Progenitor cell of endocrine pancreas (in vitro differentiated cells): ENCODE measurements around the gene NFYC. TPM values are rescaled to one million over a fixed set of nuclear protein-coding genes. Genes with fewer than 3 reads are reported as not detected.

ENCODE experiments used
- DNase-seq: peaks from one replicate; pipeline ENCODE4 v3.0.0; 2021; ENCODE audit warnings: low spot score; ENCODE audit not compliant: unreplicated experiment
- H3K27ac Mint-ChIP-seq: 2 replicates; pipeline ENCODE4 v1.8.0; 2021; ENCODE audit warnings: mild to moderate bottlenecking, moderate library complexity, mixed read lengths
- H3K27me3 Mint-ChIP-seq: 2 replicates; pipeline ENCODE4 v1.8.0; 2021; ENCODE audit warnings: mixed read lengths
- H3K36me3 Mint-ChIP-seq: 2 replicates; pipeline ENCODE4 v1.8.0; 2022; ENCODE audit warnings: mixed read lengths; ENCODE audit not compliant: insufficient read depth
- H3K4me1 Mint-ChIP-seq: 2 replicates; pipeline ENCODE4 v1.8.0; 2021; ENCODE audit warnings: low read depth, mixed read lengths
- H3K4me3 Mint-ChIP-seq: 2 replicates; pipeline ENCODE4 v1.8.0; 2021; ENCODE audit warnings: low read depth, mild to moderate bottlenecking, moderate library complexity, mixed read lengths
- H3K9me3 Mint-ChIP-seq: 2 replicates; pipeline ENCODE4 v1.8.0; 2021; ENCODE audit warnings: low read depth, mixed read lengths
- total RNA-seq: library from RNA; stranded (reverse); gene quantifications from 2 replicates; pipeline ENCODE4 v1.2.1, GENCODE V29; 2021
- TF ChIP-seq, protein P1 (sequence below): fragments of 200-600 bp; sonication (generic); IDR thresholded peaks from one replicate; pipeline ENCODE4 v1.5.0; 2021; ENCODE audit warnings: antibody characterized with exemption, mild to moderate bottlenecking; ENCODE audit not compliant: unreplicated experiment

NFYC gene
- total RNA-seq, 1 donor from 2014 or later, result 73.4 TPM

- Mint-ChIP-seq H3K27ac (peak within 1 kb of the TSS; percentile 69), H3K36me3 (peaks cover 4% of the 10 kb centered on the region), H3K4me1 (peaks cover 14% of the 10 kb centered on the region), H3K9me3 (no peaks in the 10 kb centered on the region), H3K27me3 (peaks cover 49% of the 10 kb centered on the region), H3K4me3 (peak within 1 kb of the TSS; percentile 69)
- TF ChIP-seq, protein P1, sequence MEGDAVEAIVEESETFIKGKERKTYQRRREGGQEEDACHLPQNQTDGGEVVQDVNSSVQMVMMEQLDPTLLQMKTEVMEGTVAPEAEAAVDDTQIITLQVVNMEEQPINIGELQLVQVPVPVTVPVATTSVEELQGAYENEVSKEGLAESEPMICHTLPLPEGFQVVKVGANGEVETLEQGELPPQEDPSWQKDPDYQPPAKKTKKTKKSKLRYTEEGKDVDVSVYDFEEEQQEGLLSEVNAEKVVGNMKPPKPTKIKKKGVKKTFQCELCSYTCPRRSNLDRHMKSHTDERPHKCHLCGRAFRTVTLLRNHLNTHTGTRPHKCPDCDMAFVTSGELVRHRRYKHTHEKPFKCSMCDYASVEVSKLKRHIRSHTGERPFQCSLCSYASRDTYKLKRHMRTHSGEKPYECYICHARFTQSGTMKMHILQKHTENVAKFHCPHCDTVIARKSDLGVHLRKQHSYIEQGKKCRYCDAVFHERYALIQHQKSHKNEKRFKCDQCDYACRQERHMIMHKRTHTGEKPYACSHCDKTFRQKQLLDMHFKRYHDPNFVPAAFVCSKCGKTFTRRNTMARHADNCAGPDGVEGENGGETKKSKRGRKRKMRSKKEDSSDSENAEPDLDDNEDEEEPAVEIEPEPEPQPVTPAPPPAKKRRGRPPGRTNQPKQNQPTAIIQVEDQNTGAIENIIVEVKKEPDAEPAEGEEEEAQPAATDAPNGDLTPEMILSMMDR, result no peak
- peak; percentile 48 for DNase-seq
These were observed 91.7 kb downstream of the NFYC start, which contains the start of gene KCNQ4 for GRCh38 chr1:40783001-40783905. KCNQ4 (plus strand) TSS chr1:40783787; CDS start chr1:40784094, 307 bp downstream.

- TF ChIP-seq, protein P1, result no peak
- Mint-ChIP-seq H3K27ac (no peak overlapping the region), H3K9me3 (no peaks in the 10 kb centered on the region), H3K4me3 (peak overlapping the region; percentile 63), H3K4me1 (peaks cover 14% of the 10 kb centered on the region), H3K27me3 (peaks cover 56% of the 10 kb centered on the region), H3K36me3 (no peaks in the 10 kb centered on the region)
- DNase-seq, result no peak
These were observed 92.8 kb downstream of the NFYC start for GRCh38 chr1:40784141-40784770.

DNA sequence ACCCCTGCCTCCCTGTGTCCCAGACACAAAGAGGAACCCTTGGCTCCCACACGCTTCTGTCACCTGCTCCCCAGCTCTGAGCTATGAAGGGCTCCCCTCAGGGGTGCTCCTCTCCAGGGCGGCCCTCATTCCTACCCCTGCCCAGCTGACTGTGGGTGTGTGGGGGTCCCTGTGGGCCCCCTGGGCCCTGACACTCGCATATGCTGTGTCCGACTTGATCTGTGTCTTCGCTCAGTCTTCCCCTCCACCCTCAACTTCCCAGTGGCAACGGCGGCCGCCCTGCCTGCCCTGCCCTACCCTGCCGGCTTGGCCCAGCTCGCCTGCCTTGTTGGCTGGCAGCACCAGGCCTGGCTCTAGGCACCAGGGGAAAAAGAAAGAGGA, 93.3 kb downstream of the NFYC start:
- H3K4me1 Mint-ChIP-seq, result peaks cover 14% of the 10 kb centered on the region
- H3K9me3 Mint-ChIP-seq, result no peaks in the 10 kb centered on the region
- H3K4me3 Mint-ChIP-seq, result peak overlapping the region; percentile 63
- H3K27me3 Mint-ChIP-seq, result peaks cover 56% of the 10 kb centered on the region
- TF ChIP-seq, protein P1, result no peak
- no peaks in the 10 kb centered on the region for H3K36me3 Mint-ChIP-seq
- no peak for DNase-seq
- no peak overlapping the region for H3K27ac Mint-ChIP-seq

- DNase-seq, result no peak
- H3K4me3 Mint-ChIP-seq, result peak overlapping the region; percentile 14
- TF ChIP-seq, protein P1, result no peak
- H3K27ac Mint-ChIP-seq, result no peak overlapping the region
- no peaks in the 10 kb centered on the region for H3K9me3 Mint-ChIP-seq
- H3K36me3 Mint-ChIP-seq, result no peaks in the 10 kb centered on the region
- peaks cover 59% of the 10 kb centered on the region for H3K27me3 Mint-ChIP-seq
- H3K4me1 Mint-ChIP-seq, result peaks cover 14% of the 10 kb centered on the region
These were observed 93.9 kb downstream of the NFYC start for GRCh38 chr1:40785446-40785845.

- Mint-ChIP-seq H3K27ac (no peak overlapping the region), H3K4me1 (peaks cover 12% of the 10 kb centered on the region), H3K9me3 (no peaks in the 10 kb centered on the region), H3K27me3 (peaks cover 57% of the 10 kb centered on the region), H3K4me3 (no peak overlapping the region), H3K36me3 (no peaks in the 10 kb centered on the region)
- DNase-seq, result no peak
- TF ChIP-seq, protein P1, result no peak
These were observed 94.9 kb downstream of the NFYC start for GRCh38 chr1:40786171-40786994.
